ENCODE data around the gene WDR12.
"Not testable (repeated sequence)": the region's sequence is repeated elsewhere in the genome, so short reads cannot be mapped to it uniquely, and the experiment has no call there.

Gene WDR12

GRCh38 chr2:202883987-202884675, 27.3 kb downstream of the WDR12 start:
- DNase-seq, result no peak

GRCh38 chr2:202881570-202881969, 29.9 kb downstream of the WDR12 start:
- DNase-seq, result no peak

- DNase-seq, result no peak
Measured at GRCh38 chr2:202877699-202878098, 33.8 kb downstream of the WDR12 start.

- DNase-seq, result peak; percentile 62 to 75
Measured at GRCh38 chr2:202871300-202872141, 40.0 kb downstream of the WDR12 start, which contains the start of gene ICA1L. TSS of gene ICA1L (minus strand) at chr2:202871766. CDS start at chr2:202829009, 42,757 bp downstream.

- peak; percentile 73 to 90 for DNase-seq
Measured at GRCh38 chr2:202870431-202871299, 40.8 kb downstream of the WDR12 start.

- no peak for DNase-seq
Measured at GRCh38 chr2:202861987-202862386, 49.5 kb downstream of the WDR12 start.

- no peak for DNase-seq
Measured at GRCh38 chr2:202858601-202859000, 52.9 kb downstream of the WDR12 start.

GRCh38 chr2:202849343-202849742, 62.1 kb downstream of the WDR12 start:
- DNase-seq, result not testable (repeated sequence)

- DNase-seq, result no peak
Measured at GRCh38 chr2:202848813-202849212, 62.7 kb downstream of the WDR12 start.

GRCh38 chr2:202847693-202848524, 63.6 kb downstream of the WDR12 start:
- no peak for DNase-seq

- DNase-seq, result no peak
Measured at GRCh38 chr2:202844656-202845055, 66.8 kb downstream of the WDR12 start.

GRCh38 chr2:202842690-202843089, 68.8 kb downstream of the WDR12 start:
- no peak for DNase-seq

GRCh38 chr2:202841090-202841867, 70.2 kb downstream of the WDR12 start:
- DNase-seq, result no peak

GRCh38 chr2:202831242-202832220, 79.9 kb downstream of the WDR12 start:
- DNase-seq, result peak; percentile 46 to 66

GRCh38 chr2:202824901-202825300, 86.6 kb downstream of the WDR12 start:
- no peak for DNase-seq

Measured in NCI-H2081 (cell line).